ENCODE measurements around the gene TGFB3.
"Not testable (repeated sequence)": the region's sequence is repeated elsewhere in the genome, so short reads cannot be mapped to it uniquely, and the experiment has no call there.

Gene TGFB3

GRCh38 chr14:75946785-75947184 lies 35.0 kb downstream of the TGFB3 start:
- no peak for DNase-seq

- no peak for DNase-seq
These were observed 37.1 kb downstream of the TGFB3 start for GRCh38 chr14:75944607-75945241.

- DNase-seq = no peak
These were observed 40.8 kb downstream of the TGFB3 start for GRCh38 chr14:75941030-75941429.

- no peak for DNase-seq
These were observed 42.6 kb downstream of the TGFB3 start for GRCh38 chr14:75939200-75939599.

GRCh38 chr14:75934998-75935628 lies 46.7 kb downstream of the TGFB3 start:
- DNase-seq = no peak

GRCh38 chr14:75933712-75934296 lies 48.0 kb downstream of the TGFB3 start:
- no peak for DNase-seq

GRCh38 chr14:75928690-75929181 lies 53.1 kb downstream of the TGFB3 start:
- no peak for DNase-seq

GRCh38 chr14:75927564-75928087 lies 54.2 kb downstream of the TGFB3 start:
- no peak for DNase-seq

- no peak for DNase-seq
These were observed 55.2 kb downstream of the TGFB3 start for GRCh38 chr14:75926431-75927115.

- not testable (repeated sequence) for DNase-seq
These were observed 56.5 kb downstream of the TGFB3 start for GRCh38 chr14:75925141-75925840.

- DNase-seq = not testable (repeated sequence)
These were observed 61.4 kb downstream of the TGFB3 start for GRCh38 chr14:75920421-75920820.

GRCh38 chr14:75917946-75918335 lies 63.9 kb downstream of the TGFB3 start:
- DNase-seq = no peak

- DNase-seq = no peak
These were observed 64.4 kb downstream of the TGFB3 start for GRCh38 chr14:75917322-75917945.

- no peak for DNase-seq
These were observed 66.8 kb downstream of the TGFB3 start for GRCh38 chr14:75915045-75915444.

- no peak for DNase-seq
These were observed 68.6 kb downstream of the TGFB3 start for GRCh38 chr14:75913183-75913582.

GRCh38 chr14:75911883-75912282 lies 69.9 kb downstream of the TGFB3 start:
- no peak for DNase-seq

GRCh38 chr14:75910048-75910447 lies 71.7 kb downstream of the TGFB3 start:
- DNase-seq = no peak

- DNase-seq = no peak
These were observed 72.2 kb downstream of the TGFB3 start for GRCh38 chr14:75909630-75910029.

Data from kidney glomerular epithelial cell (primary cell).